ENCODE measurements around the gene HBZ.
A peak's percentile ranks its signal among the peaks of the same experiment; 100 is the strongest.
"Not testable (repeated sequence)": the region's sequence is repeated elsewhere in the genome, so short reads cannot be mapped to it uniquely, and the experiment has no call there.

HBZ gene

GRCh38 chr16:164134-164823 is 11.8 kb downstream of the HBZ start:
- WGBS (ENCODE audit: insufficient coverage, insufficient read length), result no CpG with 5 or more reads among the region's 80 CpGs
- not testable (repeated sequence) for DNase-seq (ENCODE audit: low read depth, low spot score); H3K36me3 ChIP-seq (ENCODE audit: control insufficient read depth, insufficient read depth, low read length); H3K9me3 ChIP-seq (ENCODE audit: control insufficient read depth, insufficient read depth, low read length); H3K27ac ChIP-seq (ENCODE audit: low read length); H3K4me3 ChIP-seq (ENCODE audit: low read length)
- Histone ChIP-seq H3K4me1 (ENCODE audit: control insufficient read depth, insufficient read depth, low read length) (peaks cover 10% of the 10 kb centered on the region), H3K27me3 (ENCODE audit: control insufficient read depth, insufficient read depth, low read length) (peaks cover 36% of the 10 kb centered on the region)

DNA sequence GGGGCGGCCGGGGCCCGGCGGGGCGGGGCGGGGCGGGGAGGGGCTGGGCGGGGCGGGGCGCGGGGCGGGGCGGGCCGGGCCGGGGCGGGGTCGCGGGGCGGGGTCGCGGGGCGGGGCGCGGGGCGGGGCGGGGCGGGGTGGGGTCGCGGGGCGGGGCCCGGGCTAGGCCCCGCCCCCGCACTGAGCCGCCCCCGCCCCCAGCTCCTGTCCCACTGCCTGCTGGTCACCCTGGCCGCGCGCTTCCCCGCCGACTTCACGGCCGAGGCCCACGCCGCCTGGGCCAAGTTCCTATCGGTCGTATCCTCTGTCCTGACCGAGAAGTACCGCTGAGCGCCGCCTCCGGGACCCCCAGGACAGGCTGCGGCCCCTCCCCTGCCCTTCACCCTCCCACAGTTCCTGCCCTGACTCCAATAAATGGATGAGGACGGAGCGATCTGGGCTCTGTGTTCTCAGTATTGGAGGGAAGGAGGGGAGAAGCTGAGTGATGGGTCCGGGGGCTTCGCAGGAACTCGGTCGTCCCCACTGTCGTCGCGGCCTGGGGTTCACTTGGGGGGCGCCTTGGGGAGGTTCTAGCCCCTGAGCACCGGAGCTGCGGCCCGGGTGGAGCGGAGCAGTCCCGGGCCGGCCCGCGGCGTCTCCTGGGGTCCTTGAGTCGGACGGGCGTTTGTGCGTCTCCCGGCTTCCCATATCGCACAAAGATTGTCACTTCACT is 12.5 kb downstream of the HBZ start:
- peak overlapping the region; percentile 43; the same call in 1 of the 2 replicates for H3K4me3 ChIP-seq (ENCODE audit: low read length)
- H3K27me3 ChIP-seq (ENCODE audit: control insufficient read depth, insufficient read depth, low read length), result peaks cover 36% of the 10 kb centered on the region
- H3K36me3 ChIP-seq (ENCODE audit: control insufficient read depth, insufficient read depth, low read length), result no peaks in the 10 kb centered on the region
- H3K27ac ChIP-seq (ENCODE audit: low read length), result no peak overlapping the region
- H3K4me1 ChIP-seq (ENCODE audit: control insufficient read depth, insufficient read depth, low read length), result peaks cover 10% of the 10 kb centered on the region
- no CpG with 5 or more reads among the region's 77 CpGs for WGBS (ENCODE audit: insufficient coverage, insufficient read length)
- no peak for DNase-seq (ENCODE audit: low read depth, low spot score)
- H3K9me3 ChIP-seq (ENCODE audit: control insufficient read depth, insufficient read depth, low read length), result no peaks in the 10 kb centered on the region

GRCh38 chr16:165539-166374 is 13.3 kb downstream of the HBZ start, which contains the start of gene HBM:
HBM (plus strand) TSS chr16:165978; CDS start chr16:165998, 20 bp downstream.
- no peak within 1 kb of the TSS for H3K27ac ChIP-seq (ENCODE audit: low read length)
- H3K9me3 ChIP-seq (ENCODE audit: control insufficient read depth, insufficient read depth, low read length), result no peaks in the 10 kb centered on the region
- H3K4me1 ChIP-seq (ENCODE audit: control insufficient read depth, insufficient read depth, low read length), result peaks cover 12% of the 10 kb centered on the region
- H3K4me3 ChIP-seq (ENCODE audit: low read length), result peak within 1 kb of the TSS; percentile 43; the same call in 1 of the 2 replicates
- no peaks in the 10 kb centered on the region for H3K36me3 ChIP-seq (ENCODE audit: control insufficient read depth, insufficient read depth, low read length)
- DNase-seq (ENCODE audit: low read depth, low spot score), result no peak
- WGBS (ENCODE audit: insufficient coverage, insufficient read length), result no CpG with 5 or more reads among the region's 75 CpGs
- H3K27me3 ChIP-seq (ENCODE audit: control insufficient read depth, insufficient read depth, low read length), result peaks cover 36% of the 10 kb centered on the region

DNA sequence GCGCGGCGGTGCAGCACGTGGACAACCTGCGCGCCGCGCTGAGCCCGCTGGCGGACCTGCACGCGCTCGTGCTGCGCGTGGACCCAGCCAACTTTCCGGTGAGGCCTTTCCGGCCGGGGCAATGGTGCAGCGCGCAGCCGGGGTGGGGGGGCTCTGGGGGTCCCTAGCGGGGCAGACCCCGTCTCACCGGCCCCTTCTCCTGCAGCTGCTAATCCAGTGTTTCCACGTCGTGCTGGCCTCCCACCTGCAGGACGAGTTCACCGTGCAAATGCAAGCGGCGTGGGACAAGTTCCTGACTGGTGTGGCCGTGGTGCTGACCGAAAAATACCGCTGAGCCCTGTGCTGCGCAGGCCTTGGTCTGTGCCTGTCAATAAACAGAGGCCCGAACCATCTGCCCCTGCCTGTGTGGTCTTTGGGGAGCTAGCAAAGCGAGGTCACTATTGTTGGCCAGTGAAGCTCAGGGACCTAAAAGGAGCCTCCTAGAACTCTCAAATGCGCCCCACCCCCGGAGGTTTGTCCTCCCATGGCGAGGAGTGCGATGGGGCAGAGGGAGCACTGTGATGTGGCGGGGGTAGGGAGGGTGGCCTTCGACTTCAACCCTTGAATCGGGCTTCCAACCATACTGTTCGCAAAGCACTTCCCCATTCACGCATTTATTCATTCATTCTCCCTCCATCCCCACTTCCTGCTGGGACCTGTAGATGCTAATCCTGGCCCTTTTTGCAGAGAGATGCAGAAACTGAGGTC is 14.1 kb downstream of the HBZ start:
- DNase-seq (ENCODE audit: low read depth, low spot score), result no peak
- H3K36me3 ChIP-seq (ENCODE audit: control insufficient read depth, insufficient read depth, low read length), result no peaks in the 10 kb centered on the region
- no CpG with 5 or more reads among the region's 45 CpGs for WGBS (ENCODE audit: insufficient coverage, insufficient read length)
- H3K4me3 ChIP-seq (ENCODE audit: low read length), result peak overlapping the region; percentile 10; the same call in 1 of the 2 replicates
- no peak overlapping the region for H3K27ac ChIP-seq (ENCODE audit: low read length)
- H3K4me1 ChIP-seq (ENCODE audit: control insufficient read depth, insufficient read depth, low read length), result peaks cover 12% of the 10 kb centered on the region
- no peaks in the 10 kb centered on the region for H3K9me3 ChIP-seq (ENCODE audit: control insufficient read depth, insufficient read depth, low read length)
- H3K27me3 ChIP-seq (ENCODE audit: control insufficient read depth, insufficient read depth, low read length), result peaks cover 40% of the 10 kb centered on the region

DNA sequence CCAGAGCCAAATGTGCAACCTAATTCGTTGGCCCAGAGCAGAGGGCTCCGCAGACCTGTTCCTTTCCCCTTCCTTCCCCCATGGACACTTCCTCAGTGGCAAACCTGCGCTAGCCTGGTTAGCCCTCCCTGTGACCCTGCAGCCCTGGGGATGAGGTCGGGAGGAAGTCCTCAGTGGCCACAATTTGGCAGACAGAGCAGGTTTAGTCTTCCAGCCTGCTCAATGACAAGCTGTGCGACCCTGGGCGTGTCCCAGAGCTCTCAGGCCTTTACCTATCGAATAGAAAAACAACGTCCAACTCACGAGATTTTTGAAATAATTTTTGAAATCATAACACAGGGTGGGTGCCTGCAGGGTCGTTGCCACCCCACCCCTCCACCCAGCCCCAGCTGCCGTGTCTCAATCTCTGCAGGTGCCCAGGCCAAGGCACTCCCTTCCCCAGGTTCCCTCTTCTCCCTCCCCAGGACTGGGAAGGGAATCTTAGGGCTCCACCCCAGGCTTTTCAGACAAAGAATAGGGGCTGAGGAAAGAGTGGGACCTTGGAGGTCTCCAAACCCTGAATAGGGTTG is 14.8 kb downstream of the HBZ start:
- WGBS (ENCODE audit: insufficient coverage, insufficient read length), result no CpG with 5 or more reads among the region's 11 CpGs
- H3K9me3 ChIP-seq (ENCODE audit: control insufficient read depth, insufficient read depth, low read length), result no peaks in the 10 kb centered on the region
- H3K36me3 ChIP-seq (ENCODE audit: control insufficient read depth, insufficient read depth, low read length), result no peaks in the 10 kb centered on the region
- no peak overlapping the region for H3K4me3 ChIP-seq (ENCODE audit: low read length)
- no peak overlapping the region for H3K27ac ChIP-seq (ENCODE audit: low read length)
- H3K4me1 ChIP-seq (ENCODE audit: control insufficient read depth, insufficient read depth, low read length), result peaks cover 12% of the 10 kb centered on the region
- H3K27me3 ChIP-seq (ENCODE audit: control insufficient read depth, insufficient read depth, low read length), result peaks cover 43% of the 10 kb centered on the region
- DNase-seq (ENCODE audit: low read depth, low spot score), result no peak

- H3K27me3 ChIP-seq (ENCODE audit: control insufficient read depth, insufficient read depth, low read length), result peaks cover 42% of the 10 kb centered on the region
- no peaks in the 10 kb centered on the region for H3K9me3 ChIP-seq (ENCODE audit: control insufficient read depth, insufficient read depth, low read length)
- no peak for DNase-seq (ENCODE audit: low read depth, low spot score)
Measured at GRCh38 chr16:168424-168823, 16.0 kb downstream of the HBZ start.

GRCh38 chr16:169014-169413 is 16.6 kb downstream of the HBZ start:
- H3K36me3 ChIP-seq (ENCODE audit: control insufficient read depth, insufficient read depth, low read length), result peaks cover 3% of the 10 kb centered on the region; the same call in 1 of the 2 replicates
- H3K27ac ChIP-seq (ENCODE audit: low read length), result no peak overlapping the region
- DNase-seq (ENCODE audit: low read depth, low spot score), result no peak
- H3K4me1 ChIP-seq (ENCODE audit: control insufficient read depth, insufficient read depth, low read length), result peaks cover 13% of the 10 kb centered on the region
- H3K27me3 ChIP-seq (ENCODE audit: control insufficient read depth, insufficient read depth, low read length), result peaks cover 45% of the 10 kb centered on the region
- H3K9me3 ChIP-seq (ENCODE audit: control insufficient read depth, insufficient read depth, low read length), result no peaks in the 10 kb centered on the region
- WGBS (ENCODE audit: insufficient coverage, insufficient read length), result no CpG with 5 or more reads among the region's 3 CpGs
- H3K4me3 ChIP-seq (ENCODE audit: low read length), result no peak overlapping the region

More at GRCh38 chr16:168424-168823, 16.0 kb downstream of the HBZ start:
- H3K27ac ChIP-seq (ENCODE audit: low read length), result no peak overlapping the region
- no CpG with 5 or more reads among the region's 6 CpGs for WGBS (ENCODE audit: insufficient coverage, insufficient read length)
- no peak overlapping the region for H3K4me3 ChIP-seq (ENCODE audit: low read length)
- H3K4me1 ChIP-seq (ENCODE audit: control insufficient read depth, insufficient read depth, low read length), result peaks cover 12% of the 10 kb centered on the region
- no peaks in the 10 kb centered on the region for H3K36me3 ChIP-seq (ENCODE audit: control insufficient read depth, insufficient read depth, low read length)

- not testable (repeated sequence) for DNase-seq (ENCODE audit: low read depth, low spot score)
- no CpG with 5 or more reads among the region's 5 CpGs for WGBS (ENCODE audit: insufficient coverage, insufficient read length)
- peaks cover 51% of the 10 kb centered on the region for H3K27me3 ChIP-seq (ENCODE audit: control insufficient read depth, insufficient read depth, low read length)
Measured at GRCh38 chr16:170088-170507, 17.7 kb downstream of the HBZ start.

GRCh38 chr16:170788-171187 is 18.3 kb downstream of the HBZ start:
- DNase-seq (ENCODE audit: low read depth, low spot score), result no peak
- no CpG with 5 or more reads among the region's 1 CpG for WGBS (ENCODE audit: insufficient coverage, insufficient read length)
- Histone ChIP-seq H3K4me1 (ENCODE audit: control insufficient read depth, insufficient read depth, low read length) (peaks cover 11% of the 10 kb centered on the region), H3K27ac (ENCODE audit: low read length) (no peak overlapping the region), H3K4me3 (ENCODE audit: low read length) (no peak overlapping the region), H3K27me3 (ENCODE audit: control insufficient read depth, insufficient read depth, low read length) (peaks cover 50% of the 10 kb centered on the region), H3K9me3 (ENCODE audit: control insufficient read depth, insufficient read depth, low read length) (no peaks in the 10 kb centered on the region), H3K36me3 (ENCODE audit: control insufficient read depth, insufficient read depth, low read length) (peaks cover 3% of the 10 kb centered on the region; the same call in 1 of the 2 replicates)

More at GRCh38 chr16:170088-170507, 17.7 kb downstream of the HBZ start:
- peaks cover 12% of the 10 kb centered on the region for H3K4me1 ChIP-seq (ENCODE audit: control insufficient read depth, insufficient read depth, low read length)
- H3K27ac ChIP-seq (ENCODE audit: low read length); H3K36me3 ChIP-seq (ENCODE audit: control insufficient read depth, insufficient read depth, low read length); H3K4me3 ChIP-seq (ENCODE audit: low read length); H3K9me3 ChIP-seq (ENCODE audit: control insufficient read depth, insufficient read depth, low read length): not testable (repeated sequence)

Measured in iPS DF 6.9 (cell line).